ENCODE data around the gene CHN2. TPM values are rescaled to one million over a fixed set of nuclear protein-coding genes. Genes with fewer than 3 reads are reported as not detected.

The CHN2 gene
- total RNA-seq, 1 donor from 2014 or later: 14.2 TPM

DNA sequence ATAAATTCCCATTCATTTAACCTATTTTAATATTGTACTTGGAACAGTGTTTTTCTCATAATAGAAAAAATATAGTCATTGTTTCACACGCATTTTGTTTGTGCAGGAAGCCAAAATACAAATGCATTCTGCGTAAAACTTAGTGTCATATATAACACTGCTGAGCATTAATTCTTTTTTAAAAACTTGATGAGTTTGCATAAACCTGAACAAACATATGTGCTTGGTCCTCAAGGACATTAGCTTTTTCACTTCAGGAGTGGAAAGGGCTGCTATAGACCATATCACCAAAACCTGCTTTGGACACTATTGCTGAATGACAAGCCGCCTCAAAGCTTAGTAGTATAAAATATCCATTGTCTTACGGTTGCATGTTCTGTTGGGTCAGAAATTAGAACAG is 267.4 kb downstream of the CHN2 start:
- Histone ChIP-seq H3K36me3 (no peaks in the 10 kb centered on the region), H3K27ac (no peak overlapping the region), H3K4me3 (no peak overlapping the region), H3K9me3 (no peaks in the 10 kb centered on the region), H3K4me1 (no peaks in the 10 kb centered on the region), H3K27me3 (ENCODE audit: low read depth) (no peaks in the 10 kb centered on the region)
- no peak for ATAC-seq
- no peak for DNase-seq
- TF ChIP-seq, protein P1, sequence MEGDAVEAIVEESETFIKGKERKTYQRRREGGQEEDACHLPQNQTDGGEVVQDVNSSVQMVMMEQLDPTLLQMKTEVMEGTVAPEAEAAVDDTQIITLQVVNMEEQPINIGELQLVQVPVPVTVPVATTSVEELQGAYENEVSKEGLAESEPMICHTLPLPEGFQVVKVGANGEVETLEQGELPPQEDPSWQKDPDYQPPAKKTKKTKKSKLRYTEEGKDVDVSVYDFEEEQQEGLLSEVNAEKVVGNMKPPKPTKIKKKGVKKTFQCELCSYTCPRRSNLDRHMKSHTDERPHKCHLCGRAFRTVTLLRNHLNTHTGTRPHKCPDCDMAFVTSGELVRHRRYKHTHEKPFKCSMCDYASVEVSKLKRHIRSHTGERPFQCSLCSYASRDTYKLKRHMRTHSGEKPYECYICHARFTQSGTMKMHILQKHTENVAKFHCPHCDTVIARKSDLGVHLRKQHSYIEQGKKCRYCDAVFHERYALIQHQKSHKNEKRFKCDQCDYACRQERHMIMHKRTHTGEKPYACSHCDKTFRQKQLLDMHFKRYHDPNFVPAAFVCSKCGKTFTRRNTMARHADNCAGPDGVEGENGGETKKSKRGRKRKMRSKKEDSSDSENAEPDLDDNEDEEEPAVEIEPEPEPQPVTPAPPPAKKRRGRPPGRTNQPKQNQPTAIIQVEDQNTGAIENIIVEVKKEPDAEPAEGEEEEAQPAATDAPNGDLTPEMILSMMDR (IDR thresholded peaks at IDR 0.05): no peak
- intact Hi-C loops (cut with DNase I): no loop called here

DNA sequence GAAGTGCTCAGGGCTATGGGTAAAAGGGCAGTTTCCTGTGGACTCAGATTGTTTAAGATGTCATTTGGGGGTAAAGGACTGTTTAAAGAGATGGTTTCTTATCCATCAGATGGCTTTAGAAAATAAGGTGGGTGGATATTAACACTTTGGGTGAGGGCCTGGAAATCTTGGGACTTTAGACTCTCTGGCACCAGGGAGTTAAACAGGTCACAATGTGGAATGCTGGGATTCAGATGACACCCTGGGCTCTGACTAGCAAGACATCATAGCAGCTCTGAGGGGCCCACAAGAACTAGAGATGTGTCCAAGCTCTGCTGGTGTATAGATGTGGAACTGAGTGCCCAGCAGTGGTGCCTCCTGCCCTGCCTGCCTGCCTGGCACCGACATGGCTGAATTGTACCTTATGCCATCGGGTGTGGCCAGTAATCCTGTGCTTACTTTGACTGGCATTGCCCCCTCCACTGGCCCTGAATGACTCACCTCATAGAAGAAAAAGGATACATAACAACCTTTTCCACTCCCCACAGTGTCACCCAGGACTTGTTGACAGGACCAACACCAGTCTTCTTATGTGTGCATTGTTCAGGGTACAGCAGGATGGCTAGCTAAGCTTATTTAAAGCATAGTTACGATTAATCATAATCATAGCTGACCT is 269.1 kb downstream of the CHN2 start:
- intact Hi-C loops (cut with DNase I): no loop called here
- Histone ChIP-seq H3K4me3 (no peak overlapping the region), H3K27ac (no peak overlapping the region), H3K9me3 (no peaks in the 10 kb centered on the region), H3K27me3 (ENCODE audit: low read depth) (no peaks in the 10 kb centered on the region), H3K4me1 (no peaks in the 10 kb centered on the region), H3K36me3 (no peaks in the 10 kb centered on the region)
- no peak for ATAC-seq
- no peak for DNase-seq
- TF ChIP-seq, protein P1 (IDR thresholded peaks at IDR 0.05): no peak

DNA sequence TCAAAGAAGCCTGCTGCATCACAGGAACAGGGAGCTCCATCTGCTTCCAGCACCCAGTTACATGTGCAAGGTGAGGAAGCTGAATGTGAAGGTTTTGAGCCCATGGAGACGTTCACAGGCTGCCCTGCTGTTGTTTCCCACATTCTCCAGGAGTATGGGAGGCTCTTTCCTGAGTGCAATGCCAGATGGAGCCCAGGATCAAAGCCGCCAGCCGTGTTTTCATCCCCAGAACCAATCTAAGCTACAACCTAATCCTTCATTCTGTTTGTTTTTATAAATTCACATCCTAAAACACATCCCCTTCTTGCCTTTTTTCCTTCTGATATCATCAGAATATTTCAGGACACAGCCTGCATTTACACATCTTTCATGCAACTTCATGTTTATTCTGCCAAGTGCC is 270.2 kb downstream of the CHN2 start:
- Histone ChIP-seq H3K9me3 (no peaks in the 10 kb centered on the region), H3K36me3 (no peaks in the 10 kb centered on the region), H3K27ac (no peak overlapping the region), H3K4me3 (no peak overlapping the region), H3K4me1 (no peaks in the 10 kb centered on the region), H3K27me3 (ENCODE audit: low read depth) (no peaks in the 10 kb centered on the region)
- ATAC-seq: no peak
- no peak for DNase-seq
- intact Hi-C loops (cut with DNase I): no loop called here
- TF ChIP-seq, protein P1 (IDR thresholded peaks at IDR 0.05): no peak

DNA sequence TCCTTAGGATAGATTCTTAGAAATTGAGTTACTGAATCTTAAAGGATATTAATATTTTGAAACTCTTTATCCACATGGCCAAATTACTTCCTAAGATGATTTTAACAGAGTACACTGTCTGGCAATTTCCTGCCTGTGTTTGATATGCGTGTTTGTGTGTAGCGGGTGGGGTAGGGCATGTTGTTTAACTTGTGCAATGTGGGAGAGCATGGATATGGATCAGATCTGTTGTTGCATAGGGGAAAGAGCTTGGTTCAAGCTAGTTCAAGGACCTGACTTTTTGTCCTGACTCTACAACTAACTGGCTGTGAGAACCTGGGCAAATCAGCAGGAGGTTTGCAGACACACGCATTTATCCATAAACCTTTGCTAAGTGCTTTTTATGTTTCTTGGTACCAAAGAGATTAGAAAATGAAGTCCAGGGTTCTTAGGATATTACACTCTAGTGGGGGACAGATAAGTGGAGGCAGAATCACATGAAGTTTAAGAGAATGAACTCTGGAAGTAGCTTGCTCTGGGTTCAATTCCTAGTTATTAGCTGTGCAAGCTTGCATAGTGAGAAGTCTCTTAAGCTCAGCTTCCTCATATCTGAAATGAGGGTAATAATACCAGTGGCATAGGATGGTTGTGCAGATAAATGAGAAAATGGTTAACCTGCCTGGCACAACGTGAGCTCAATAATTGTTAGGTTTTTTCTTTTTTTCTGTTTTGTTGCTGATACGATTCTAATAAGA is 272.8 kb downstream of the CHN2 start:
- no peak overlapping the region for H3K4me3 ChIP-seq
- intact Hi-C loops (cut with DNase I): no loop called here
- H3K27ac ChIP-seq: no peak overlapping the region
- ATAC-seq: no peak
- TF ChIP-seq, protein P1 (IDR thresholded peaks at IDR 0.05): no peak
- no peak for DNase-seq
- H3K9me3 ChIP-seq: no peaks in the 10 kb centered on the region
- H3K27me3 ChIP-seq (ENCODE audit: low read depth): no peaks in the 10 kb centered on the region
- no peaks in the 10 kb centered on the region for H3K4me1 ChIP-seq
- H3K36me3 ChIP-seq: no peaks in the 10 kb centered on the region

DNA sequence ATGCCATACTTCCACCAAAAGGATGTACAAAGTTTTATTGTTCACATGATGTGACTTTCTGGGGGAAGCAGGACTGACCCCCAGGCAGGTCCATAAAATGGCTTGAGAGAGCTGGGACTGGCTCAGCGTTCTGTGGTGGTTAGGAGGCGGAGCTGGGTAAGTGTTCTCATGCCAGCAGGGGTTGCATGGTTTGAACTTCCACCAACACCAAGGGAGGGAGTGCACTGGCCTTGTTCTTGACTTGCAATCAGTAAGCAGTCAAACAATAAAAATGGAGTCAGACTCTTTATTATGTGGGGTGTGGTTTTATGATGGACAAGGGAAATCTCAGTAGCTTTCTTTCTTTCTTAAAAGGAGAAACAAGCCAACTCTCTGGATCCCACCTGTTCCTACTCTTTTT is 273.6 kb downstream of the CHN2 start:
- Histone ChIP-seq H3K9me3 (no peaks in the 10 kb centered on the region), H3K27me3 (ENCODE audit: low read depth) (no peaks in the 10 kb centered on the region), H3K4me3 (no peak overlapping the region), H3K4me1 (no peaks in the 10 kb centered on the region), H3K27ac (no peak overlapping the region), H3K36me3 (no peaks in the 10 kb centered on the region)
- intact Hi-C loops (cut with DNase I): no loop called here
- TF ChIP-seq, protein P1 (IDR thresholded peaks at IDR 0.05): no peak
- no peak for DNase-seq
- ATAC-seq: no peak
